ENCODE data around the gene TMA7B. TPM values are rescaled to one million over a fixed set of nuclear protein-coding genes. Genes with fewer than 3 reads are reported as not detected.

Gene TMA7B
- total and polyA plus RNA-seq, 4 experiments from 2014 or later: 3.3 to 10.2 (median 9.3) TPM; not detected in 1

DNA sequence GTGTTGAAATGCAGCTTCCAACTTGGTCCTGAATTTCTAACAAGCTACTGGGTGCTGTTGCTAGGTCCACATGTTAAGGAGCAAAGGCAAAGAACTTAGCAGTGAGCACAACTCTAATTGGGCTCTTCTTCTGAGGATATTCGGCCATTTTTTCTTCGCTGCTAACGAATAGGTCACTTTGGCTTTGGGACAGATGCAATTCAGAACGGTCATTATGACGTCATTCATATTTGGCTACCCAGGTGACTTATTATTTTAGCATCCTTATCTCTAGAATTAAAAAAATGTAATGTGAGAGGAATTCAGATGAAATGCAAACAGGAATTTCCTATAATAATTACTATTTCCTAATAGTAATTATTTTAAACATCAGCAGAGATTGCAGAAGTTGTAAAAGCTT lies 13.9 kb downstream of the TMA7B start:
- Mint-ChIP-seq H3K36me3 (peaks cover 58 to 72% of the 10 kb centered on the region in 2 donors), H3K27me3 (no peaks in the 10 kb centered on the region), H3K4me3 (no peak overlapping the region), H3K4me1 (peaks cover 3 to 8% (median 6%) of the 10 kb centered on the region in 4 donors), H3K27ac (peak overlapping the region in 3 of 7 donors; percentile 8 to 30 (median 18)), H3K9me3 (peaks cover 0 to 2% (median 0%) of the 10 kb centered on the region in 8 donors)
- no peak overlapping the region for H3K4me3 ChIP-seq (ENCODE audit: low read length in 2 of 2)
- ChIA-PET POLR2A (ENCODE audit: partially characterized antibody) (interaction anchor here (0.9 to 1.4 kb wide), 2 partner anchors 9 to 15 kb away, joined by 3 to 4 read pairs; partner anchors contain the start of gene TMA7B), CTCF (ENCODE audit: partially characterized antibody) (interaction anchor here (1.2 kb wide), 1 partner anchor 19 kb away, joined by 4 read pairs; no protein-coding TSS in a partner anchor)
- no peaks in the 10 kb centered on the region for H3K4me1 ChIP-seq (ENCODE audit: insufficient read depth, low read length)
- H3K27ac ChIP-seq (ENCODE audit: low read depth, low read length): no peak overlapping the region
- no peaks in the 10 kb centered on the region for H3K27me3 ChIP-seq (ENCODE audit: insufficient read depth, low read length)
- peaks cover 48% of the 10 kb centered on the region for H3K36me3 ChIP-seq (ENCODE audit: insufficient read depth, low read length)
- DNase-seq: no peak
- H3K9me3 ChIP-seq (ENCODE audit: control insufficient read depth in 1 of 2, low read length in 2 of 2): no peaks in the 10 kb centered on the region
- intact Hi-C loops (cut with micrococcal nuclease): no loop called here

DNA sequence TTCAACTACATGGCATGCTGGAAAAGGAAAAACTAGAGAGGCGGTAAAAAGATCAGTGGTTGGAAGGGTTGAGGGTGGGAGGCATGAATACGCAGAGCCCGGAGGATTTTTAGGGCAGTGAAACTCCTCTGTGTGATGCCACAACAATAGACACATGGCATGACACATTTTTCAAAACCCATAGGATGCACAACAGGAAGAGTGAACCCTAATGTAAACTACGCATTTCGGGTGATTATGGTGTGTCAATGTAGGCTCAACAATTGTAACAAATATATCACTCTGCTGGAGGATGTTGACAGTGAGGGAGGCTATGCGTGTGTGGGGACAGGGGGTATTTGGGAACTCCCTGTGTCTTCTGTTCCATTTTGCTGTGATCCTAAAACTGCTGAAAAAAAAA lies 18.9 kb downstream of the TMA7B start:
- peaks cover 18 to 28% (median 21%) of the 10 kb centered on the region in 4 donors for H3K4me1 Mint-ChIP-seq
- ChIA-PET POLR2A (ENCODE audit: partially characterized antibody) (interaction anchor here (1.1 kb wide), 1 partner anchor 31 kb away, joined by 3 read pairs; no protein-coding TSS in a partner anchor), CTCF (ENCODE audit: partially characterized antibody) (no interaction called here)
- H3K36me3 Mint-ChIP-seq: peaks cover 17 to 25% of the 10 kb centered on the region in 2 donors
- Histone ChIP-seq H3K27me3 (ENCODE audit: insufficient read depth, low read length) (no peaks in the 10 kb centered on the region), H3K4me3 (ENCODE audit: low read length in 2 of 2) (no peak overlapping the region), H3K4me1 (ENCODE audit: insufficient read depth, low read length) (peaks cover 8% of the 10 kb centered on the region), H3K36me3 (ENCODE audit: insufficient read depth, low read length) (no peaks in the 10 kb centered on the region), H3K9me3 (ENCODE audit: control insufficient read depth in 1 of 2, low read length in 2 of 2) (no peaks in the 10 kb centered on the region), H3K27ac (ENCODE audit: low read depth, low read length) (no peak overlapping the region)
- H3K27ac Mint-ChIP-seq: peak overlapping the region; percentile 15 to 77 (median 39)
- intact Hi-C loops (cut with micrococcal nuclease): no loop called here
- H3K27me3 Mint-ChIP-seq: no peaks in the 10 kb centered on the region
- H3K4me3 Mint-ChIP-seq: no peak overlapping the region
- DNase-seq: no peak
- peaks cover 0 to 3% (median 0%) of the 10 kb centered on the region in 8 donors for H3K9me3 Mint-ChIP-seq

DNA sequence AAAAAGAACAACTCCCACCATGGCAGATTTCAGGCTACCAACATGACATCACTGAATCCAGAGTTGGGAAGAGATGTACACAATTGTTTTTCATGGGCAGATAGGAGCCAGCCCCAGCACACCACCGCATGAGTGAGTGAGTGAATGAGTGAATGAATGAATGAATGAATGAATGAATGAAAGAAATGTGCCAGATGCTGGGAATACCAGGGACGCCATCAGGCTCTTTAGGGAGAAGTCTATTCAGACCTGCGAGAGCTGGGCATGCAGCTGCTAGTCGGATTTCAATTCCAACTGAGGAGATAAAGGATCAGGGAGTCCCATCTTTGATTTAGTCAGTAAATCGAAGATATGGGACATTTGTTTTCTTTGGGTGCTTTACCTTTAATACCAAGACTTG lies 19.3 kb downstream of the TMA7B start:
- H3K9me3 Mint-ChIP-seq: peaks cover 0 to 3% (median 0%) of the 10 kb centered on the region in 8 donors
- no peaks in the 10 kb centered on the region for H3K9me3 ChIP-seq (ENCODE audit: control insufficient read depth in 1 of 2, low read length in 2 of 2)
- intact Hi-C loops (cut with micrococcal nuclease): no loop called here
- DNase-seq: no peak
- CTCF ChIA-PET (ENCODE audit: partially characterized antibody): no interaction called here
- H3K27me3 ChIP-seq (ENCODE audit: insufficient read depth, low read length): no peaks in the 10 kb centered on the region
- H3K4me1 ChIP-seq (ENCODE audit: insufficient read depth, low read length): peaks cover 8% of the 10 kb centered on the region
- H3K4me1 Mint-ChIP-seq: peaks cover 18 to 28% (median 21%) of the 10 kb centered on the region in 4 donors
- H3K27ac Mint-ChIP-seq: peak overlapping the region in 6 of 7 donors; percentile 15 to 77 (median 50)
- H3K27ac ChIP-seq (ENCODE audit: low read depth, low read length): no peak overlapping the region
- POLR2A ChIA-PET (ENCODE audit: partially characterized antibody): interaction anchor here (1.4 kb wide), 1 partner anchor 15 kb away, joined by 7 read pairs; the partner anchor contains the start of gene FAM83F
- peaks cover 16 to 25% of the 10 kb centered on the region in 2 donors for H3K36me3 Mint-ChIP-seq
- no peak overlapping the region for H3K4me3 Mint-ChIP-seq
- H3K4me3 ChIP-seq (ENCODE audit: low read length in 2 of 2): no peak overlapping the region
- H3K36me3 ChIP-seq (ENCODE audit: insufficient read depth, low read length): no peaks in the 10 kb centered on the region
- H3K27me3 Mint-ChIP-seq: no peaks in the 10 kb centered on the region

DNA sequence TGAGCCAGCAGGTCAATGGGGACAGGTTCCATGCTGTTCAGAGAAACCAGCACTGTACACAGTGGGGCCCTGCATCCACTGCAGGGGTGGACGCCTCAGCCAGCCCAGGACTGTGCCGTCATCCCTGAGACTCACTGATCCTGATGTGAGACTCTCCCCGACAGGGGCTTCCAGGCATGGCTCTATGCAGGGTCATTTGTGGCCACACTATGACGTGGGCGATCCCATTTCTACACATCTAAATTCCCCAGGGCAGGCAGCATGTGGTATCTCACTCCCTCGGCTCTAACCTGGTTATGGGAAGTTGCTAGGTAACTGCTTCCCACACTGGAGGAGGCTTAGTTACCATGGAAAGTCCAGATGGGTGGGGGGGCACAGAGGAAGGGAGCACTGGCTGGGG lies 20.4 kb downstream of the TMA7B start:
- H3K4me3 Mint-ChIP-seq: no peak overlapping the region
- intact Hi-C loops (cut with micrococcal nuclease): no loop called here
- ChIA-PET CTCF (ENCODE audit: partially characterized antibody) (no interaction called here), POLR2A (ENCODE audit: partially characterized antibody) (interaction anchor here (1.4 kb wide), 2 partner anchors 14 kb away, joined by 3 to 7 read pairs; partner anchors contain the start of gene FAM83F)
- DNase-seq: no peak
- peaks cover 18 to 28% (median 21%) of the 10 kb centered on the region in 4 donors for H3K4me1 Mint-ChIP-seq
- H3K4me3 ChIP-seq (ENCODE audit: low read length in 2 of 2): no peak overlapping the region
- H3K27ac ChIP-seq (ENCODE audit: low read depth, low read length): no peak overlapping the region
- H3K9me3 ChIP-seq (ENCODE audit: control insufficient read depth in 1 of 2, low read length in 2 of 2): no peaks in the 10 kb centered on the region
- peak overlapping the region in 3 of 7 donors; percentile 68 to 81 (median 79) for H3K27ac Mint-ChIP-seq
- peaks cover 0 to 3% (median 0%) of the 10 kb centered on the region in 8 donors for H3K9me3 Mint-ChIP-seq
- peaks cover 8% of the 10 kb centered on the region for H3K4me1 ChIP-seq (ENCODE audit: insufficient read depth, low read length)
- H3K36me3 ChIP-seq (ENCODE audit: insufficient read depth, low read length): no peaks in the 10 kb centered on the region
- peaks cover 12 to 15% of the 10 kb centered on the region in 2 donors for H3K36me3 Mint-ChIP-seq
- no peaks in the 10 kb centered on the region for H3K27me3 Mint-ChIP-seq
- H3K27me3 ChIP-seq (ENCODE audit: insufficient read depth, low read length): no peaks in the 10 kb centered on the region

DNA sequence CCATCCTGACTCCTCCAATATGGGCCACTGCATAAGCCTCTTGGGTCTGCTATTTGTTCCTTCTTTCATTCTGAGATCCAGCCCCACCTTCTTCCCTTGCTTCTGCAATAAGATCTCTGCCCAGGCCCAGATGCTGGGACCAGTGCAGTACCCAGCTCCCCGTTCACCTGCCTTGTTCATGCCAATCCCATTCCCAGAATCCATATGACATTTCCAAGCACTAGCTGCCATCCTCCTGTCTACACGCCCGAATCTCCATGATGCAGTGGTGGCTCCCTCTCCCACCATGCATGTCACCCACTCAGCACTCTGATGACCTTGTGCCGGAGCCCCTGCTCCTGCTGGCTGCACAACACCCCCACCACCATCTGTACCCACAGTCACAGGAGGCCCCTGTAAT lies 23.1 kb downstream of the TMA7B start:
- Histone ChIP-seq H3K9me3 (ENCODE audit: control insufficient read depth in 1 of 2, low read length in 2 of 2) (no peaks in the 10 kb centered on the region), H3K27me3 (ENCODE audit: insufficient read depth, low read length) (no peaks in the 10 kb centered on the region), H3K4me1 (ENCODE audit: insufficient read depth, low read length) (peaks cover 8% of the 10 kb centered on the region), H3K4me3 (ENCODE audit: low read length in 2 of 2) (no peak overlapping the region), H3K36me3 (ENCODE audit: insufficient read depth, low read length) (no peaks in the 10 kb centered on the region), H3K27ac (ENCODE audit: low read depth, low read length) (no peak overlapping the region)
- intact Hi-C loops (cut with micrococcal nuclease): no loop called here
- no peaks in the 10 kb centered on the region for H3K27me3 Mint-ChIP-seq
- no peaks in the 10 kb centered on the region for H3K36me3 Mint-ChIP-seq
- ChIA-PET POLR2A (ENCODE audit: partially characterized antibody) (interaction anchor here (0.9 to 1.4 kb wide), 3 partner anchors 12 to 327 kb away, joined by 3 read pairs; no protein-coding TSS in a partner anchor), CTCF (ENCODE audit: partially characterized antibody) (no interaction called here)
- DNase-seq: no peak
- peaks cover 0 to 4% (median 0%) of the 10 kb centered on the region in 8 donors for H3K9me3 Mint-ChIP-seq
- peaks cover 18 to 24% (median 22%) of the 10 kb centered on the region in 4 donors for H3K4me1 Mint-ChIP-seq
- H3K4me3 Mint-ChIP-seq: no peak overlapping the region
- H3K27ac Mint-ChIP-seq: peak overlapping the region in 4 of 7 donors; percentile 41 to 88 (median 64)

DNA sequence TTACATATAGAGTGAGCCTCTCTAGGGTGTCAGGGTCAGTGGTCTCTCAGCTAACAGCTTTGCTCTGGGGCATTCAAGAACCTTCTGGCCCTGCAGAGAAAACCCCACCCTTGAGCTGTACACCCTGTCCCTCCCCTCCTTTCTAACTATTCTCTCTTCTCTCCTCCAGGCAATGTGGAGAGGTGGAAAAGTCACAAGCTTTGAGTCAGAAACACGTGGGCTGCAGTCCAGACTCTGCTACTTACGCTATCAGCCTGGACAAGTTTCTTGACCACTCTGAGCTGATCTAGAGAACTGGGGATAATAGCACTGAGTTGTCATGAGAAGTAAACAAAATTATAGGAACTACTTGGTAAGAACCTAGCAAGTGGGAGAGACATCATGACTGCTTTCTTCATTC lies 23.8 kb downstream of the TMA7B start:
- no peak overlapping the region for H3K27ac Mint-ChIP-seq
- ChIA-PET POLR2A (ENCODE audit: partially characterized antibody) (interaction anchor here (1.2 to 1.4 kb wide), 2 partner anchors 41 to 328 kb away, joined by 3 read pairs; no protein-coding TSS in a partner anchor), CTCF (ENCODE audit: partially characterized antibody) (no interaction called here)

DNA sequence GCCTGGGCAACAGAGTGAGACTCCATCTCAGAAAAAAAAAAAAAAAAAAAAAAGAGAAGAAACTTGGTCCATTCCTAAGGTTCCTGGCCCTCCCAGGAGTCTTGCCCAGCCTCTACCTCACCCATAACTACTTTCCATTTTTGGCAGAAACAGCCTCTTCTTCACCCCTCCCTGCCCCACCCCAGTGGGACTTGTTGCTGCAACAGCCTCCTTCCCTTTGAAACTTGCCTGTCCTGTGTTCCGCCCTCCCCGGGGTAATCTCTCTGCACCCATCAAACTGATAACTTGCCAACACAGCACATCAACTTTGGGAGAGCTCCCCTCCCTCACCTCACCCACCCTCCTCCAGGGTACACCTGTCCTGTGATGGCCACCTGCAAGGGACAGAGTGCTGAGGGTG lies 24.5 kb downstream of the TMA7B start:
- peaks cover 0 to 3% (median 0%) of the 10 kb centered on the region in 8 donors for H3K9me3 Mint-ChIP-seq
- Histone ChIP-seq H3K27ac (ENCODE audit: low read depth, low read length) (no peak overlapping the region), H3K4me1 (ENCODE audit: insufficient read depth, low read length) (peaks cover 8% of the 10 kb centered on the region), H3K9me3 (ENCODE audit: control insufficient read depth in 1 of 2, low read length in 2 of 2) (no peaks in the 10 kb centered on the region), H3K36me3 (ENCODE audit: insufficient read depth, low read length) (no peaks in the 10 kb centered on the region), H3K4me3 (ENCODE audit: low read length in 2 of 2) (no peak overlapping the region), H3K27me3 (ENCODE audit: insufficient read depth, low read length) (no peaks in the 10 kb centered on the region)
- ChIA-PET CTCF (ENCODE audit: partially characterized antibody) (no interaction called here), POLR2A (ENCODE audit: partially characterized antibody) (interaction anchor here (1.4 kb wide), 1 partner anchor 42 kb away, joined by 3 read pairs; no protein-coding TSS in a partner anchor)
- no peaks in the 10 kb centered on the region for H3K36me3 Mint-ChIP-seq
- peak overlapping the region in 1 of 7 donors; percentile 17 for H3K27ac Mint-ChIP-seq
- no peak overlapping the region for H3K4me3 Mint-ChIP-seq
- intact Hi-C loops (cut with micrococcal nuclease): no loop called here
- H3K27me3 Mint-ChIP-seq: peaks cover 3 to 4% of the 10 kb centered on the region in 2 donors
- H3K4me1 Mint-ChIP-seq: peaks cover 10 to 13% (median 12%) of the 10 kb centered on the region in 4 donors
- no peak for DNase-seq

More for the DNA sequence above, 23.8 kb downstream of the TMA7B start:
- peaks cover 0 to 3% (median 0%) of the 10 kb centered on the region in 8 donors for H3K9me3 Mint-ChIP-seq
- no peak overlapping the region for H3K27ac ChIP-seq (ENCODE audit: low read depth, low read length)
- H3K36me3 ChIP-seq (ENCODE audit: insufficient read depth, low read length): no peaks in the 10 kb centered on the region
- H3K4me1 Mint-ChIP-seq: peaks cover 16 to 21% (median 18%) of the 10 kb centered on the region in 4 donors
- H3K9me3 ChIP-seq (ENCODE audit: control insufficient read depth in 1 of 2, low read length in 2 of 2): no peaks in the 10 kb centered on the region
- H3K27me3 ChIP-seq (ENCODE audit: insufficient read depth, low read length): no peaks in the 10 kb centered on the region
- no peaks in the 10 kb centered on the region for H3K36me3 Mint-ChIP-seq
- peaks cover 8% of the 10 kb centered on the region for H3K4me1 ChIP-seq (ENCODE audit: insufficient read depth, low read length)
- DNase-seq: no peak
- intact Hi-C loops (cut with micrococcal nuclease): no loop called here
- no peak overlapping the region for H3K4me3 ChIP-seq (ENCODE audit: low read length in 2 of 2)
- H3K27me3 Mint-ChIP-seq: no peaks in the 10 kb centered on the region
- H3K4me3 Mint-ChIP-seq: no peak overlapping the region

All from CD4-positive, alpha-beta memory T cell (primary cell).